Measurements from ENCODE around the gene ASF1A.

GRCh38 chr6:118902726-118903125 is 8.8 kb downstream of the ASF1A start:
- TF ChIP-seq, protein P1, sequence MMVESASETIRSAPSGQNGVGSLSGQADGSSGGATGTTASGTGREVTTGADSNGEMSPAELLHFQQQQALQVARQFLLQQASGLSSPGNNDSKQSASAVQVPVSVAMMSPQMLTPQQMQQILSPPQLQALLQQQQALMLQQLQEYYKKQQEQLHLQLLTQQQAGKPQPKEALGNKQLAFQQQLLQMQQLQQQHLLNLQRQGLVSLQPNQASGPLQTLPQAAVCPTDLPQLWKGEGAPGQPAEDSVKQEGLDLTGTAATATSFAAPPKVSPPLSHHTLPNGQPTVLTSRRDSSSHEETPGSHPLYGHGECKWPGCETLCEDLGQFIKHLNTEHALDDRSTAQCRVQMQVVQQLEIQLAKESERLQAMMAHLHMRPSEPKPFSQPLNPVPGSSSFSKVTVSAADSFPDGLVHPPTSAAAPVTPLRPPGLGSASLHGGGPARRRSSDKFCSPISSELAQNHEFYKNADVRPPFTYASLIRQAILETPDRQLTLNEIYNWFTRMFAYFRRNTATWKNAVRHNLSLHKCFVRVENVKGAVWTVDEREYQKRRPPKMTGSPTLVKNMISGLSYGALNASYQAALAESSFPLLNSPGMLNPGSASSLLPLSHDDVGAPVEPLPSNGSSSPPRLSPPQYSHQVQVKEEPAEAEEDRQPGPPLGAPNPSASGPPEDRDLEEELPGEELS (CRISPR knock-in tag; IDR thresholded peaks at IDR 0.05) = no peak
- no peak for TF ChIP-seq ZNF567 (CRISPR knock-in tag; IDR thresholded peaks at IDR 0.05; ENCODE audit: borderline replicate concordance)
- TF ChIP-seq, protein P2, sequence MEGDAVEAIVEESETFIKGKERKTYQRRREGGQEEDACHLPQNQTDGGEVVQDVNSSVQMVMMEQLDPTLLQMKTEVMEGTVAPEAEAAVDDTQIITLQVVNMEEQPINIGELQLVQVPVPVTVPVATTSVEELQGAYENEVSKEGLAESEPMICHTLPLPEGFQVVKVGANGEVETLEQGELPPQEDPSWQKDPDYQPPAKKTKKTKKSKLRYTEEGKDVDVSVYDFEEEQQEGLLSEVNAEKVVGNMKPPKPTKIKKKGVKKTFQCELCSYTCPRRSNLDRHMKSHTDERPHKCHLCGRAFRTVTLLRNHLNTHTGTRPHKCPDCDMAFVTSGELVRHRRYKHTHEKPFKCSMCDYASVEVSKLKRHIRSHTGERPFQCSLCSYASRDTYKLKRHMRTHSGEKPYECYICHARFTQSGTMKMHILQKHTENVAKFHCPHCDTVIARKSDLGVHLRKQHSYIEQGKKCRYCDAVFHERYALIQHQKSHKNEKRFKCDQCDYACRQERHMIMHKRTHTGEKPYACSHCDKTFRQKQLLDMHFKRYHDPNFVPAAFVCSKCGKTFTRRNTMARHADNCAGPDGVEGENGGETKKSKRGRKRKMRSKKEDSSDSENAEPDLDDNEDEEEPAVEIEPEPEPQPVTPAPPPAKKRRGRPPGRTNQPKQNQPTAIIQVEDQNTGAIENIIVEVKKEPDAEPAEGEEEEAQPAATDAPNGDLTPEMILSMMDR (CRISPR knock-in tag; IDR thresholded peaks at IDR 0.05) = no peak
- no peak for TF ChIP-seq FOXP1 (IDR thresholded peaks at IDR 0.05)
- no peak for TF ChIP-seq FOXP1 (CRISPR knock-in tag; IDR thresholded peaks at IDR 0.05)
- no peak for TF ChIP-seq ZBTB20 (CRISPR knock-in tag; IDR thresholded peaks at IDR 0.05; ENCODE audit: borderline replicate concordance, low read depth)
- TF ChIP-seq ZNF775 (CRISPR knock-in tag; IDR thresholded peaks at IDR 0.05; ENCODE audit: borderline replicate concordance) = no peak
- TF ChIP-seq, protein P3, sequence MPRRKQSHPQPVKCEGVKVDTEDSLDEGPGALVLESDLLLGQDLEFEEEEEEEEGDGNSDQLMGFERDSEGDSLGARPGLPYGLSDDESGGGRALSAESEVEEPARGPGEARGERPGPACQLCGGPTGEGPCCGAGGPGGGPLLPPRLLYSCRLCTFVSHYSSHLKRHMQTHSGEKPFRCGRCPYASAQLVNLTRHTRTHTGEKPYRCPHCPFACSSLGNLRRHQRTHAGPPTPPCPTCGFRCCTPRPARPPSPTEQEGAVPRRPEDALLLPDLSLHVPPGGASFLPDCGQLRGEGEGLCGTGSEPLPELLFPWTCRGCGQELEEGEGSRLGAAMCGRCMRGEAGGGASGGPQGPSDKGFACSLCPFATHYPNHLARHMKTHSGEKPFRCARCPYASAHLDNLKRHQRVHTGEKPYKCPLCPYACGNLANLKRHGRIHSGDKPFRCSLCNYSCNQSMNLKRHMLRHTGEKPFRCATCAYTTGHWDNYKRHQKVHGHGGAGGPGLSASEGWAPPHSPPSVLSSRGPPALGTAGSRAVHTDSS (CRISPR knock-in tag; conservative IDR thresholded peaks at IDR 0.05) = no peak
- no peak for TF ChIP-seq RAD51 (IDR thresholded peaks at IDR 0.05; ENCODE audit: borderline replicate concordance)
- TF ChIP-seq CREM (IDR thresholded peaks at IDR 0.05) = no peak
- no peak for TF ChIP-seq CREM (CRISPR knock-in tag; IDR thresholded peaks at IDR 0.05)
- TF ChIP-seq ZNF782 (CRISPR knock-in tag; IDR thresholded peaks at IDR 0.05; ENCODE audit: borderline replicate concordance) = no peak
- TF ChIP-seq, protein P4, sequence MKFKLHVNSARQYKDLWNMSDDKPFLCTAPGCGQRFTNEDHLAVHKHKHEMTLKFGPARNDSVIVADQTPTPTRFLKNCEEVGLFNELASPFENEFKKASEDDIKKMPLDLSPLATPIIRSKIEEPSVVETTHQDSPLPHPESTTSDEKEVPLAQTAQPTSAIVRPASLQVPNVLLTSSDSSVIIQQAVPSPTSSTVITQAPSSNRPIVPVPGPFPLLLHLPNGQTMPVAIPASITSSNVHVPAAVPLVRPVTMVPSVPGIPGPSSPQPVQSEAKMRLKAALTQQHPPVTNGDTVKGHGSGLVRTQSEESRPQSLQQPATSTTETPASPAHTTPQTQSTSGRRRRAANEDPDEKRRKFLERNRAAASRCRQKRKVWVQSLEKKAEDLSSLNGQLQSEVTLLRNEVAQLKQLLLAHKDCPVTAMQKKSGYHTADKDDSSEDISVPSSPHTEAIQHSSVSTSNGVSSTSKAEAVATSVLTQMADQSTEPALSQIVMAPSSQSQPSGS (CRISPR knock-in tag; IDR thresholded peaks at IDR 0.05) = no peak
- no peak for TF ChIP-seq BHLHE40 (IDR thresholded peaks at IDR 0.05; ENCODE audit: low read length)
- TF ChIP-seq NFKB2 (CRISPR knock-in tag; IDR thresholded peaks at IDR 0.05; ENCODE audit: borderline replicate concordance) = no peak
- TF ChIP-seq ELF3 (CRISPR knock-in tag; IDR thresholded peaks at IDR 0.05) = no peak
